HepG2 (cell line): ENCODE data around the gene NR2F6. TPM values are rescaled to one million over a fixed set of nuclear protein-coding genes. Genes with fewer than 3 reads are reported as not detected.

Experiments
- MXI1 ChIP-seq: IDR thresholded peaks from 3 replicates; pipeline ENCODE4 v1.6.1; 2012; ENCODE audit warnings: low read depth, low read length, inconsistent platforms, borderline replicate concordance
- NBN ChIP-seq: fragments of 450-650 bp; conservative IDR thresholded peaks from 2 replicates; pipeline ENCODE4 v1.6.1; 2017
- NFYB ChIP-seq: sonication (generic); formaldehyde crosslinking; IDR thresholded peaks from 2 replicates; pipeline ENCODE4 v1.4.0; 2020; ENCODE audit warnings: missing genetic modification reagents
- POLR2A ChIP-seq, 2 experiments: IDR thresholded peaks; 2 replicates each; pipeline ENCODE4 v1.6.1; 2011; ENCODE audit warnings: low read depth in 2 of 2, low read length in 2 of 2, mild to moderate bottlenecking in 1 of 2, moderate library complexity in 1 of 2; ENCODE audit not compliant: insufficient read depth in 1 of 2
- RXRB ChIP-seq: IDR thresholded peaks from 2 replicates; pipeline ENCODE4 v1.6.1; 2016; ENCODE audit warnings: borderline replicate concordance, missing genetic modification reagents, missing compliant biosample characterization
- SALL1 ChIP-seq: sonication (generic); formaldehyde crosslinking; IDR thresholded peaks from 2 replicates; pipeline ENCODE4 v1.8.0; 2022; ENCODE audit warnings: mild to moderate bottlenecking, missing genetic modification reagents
- SMARCC2 ChIP-seq: fragments of 450-650 bp; IDR thresholded peaks from 2 replicates; pipeline ENCODE4 v1.6.1; 2017; ENCODE audit warnings: antibody characterized with exemption, mild to moderate bottlenecking
- TCF7 ChIP-seq: sonication (generic); IDR thresholded peaks from 2 replicates; pipeline ENCODE4 v1.6.1; 2016; ENCODE audit warnings: antibody characterized with exemption, low read depth
- THAP7 ChIP-seq: sonication (generic); formaldehyde crosslinking; IDR thresholded peaks from 2 replicates; pipeline ENCODE4 v1.8.1; 2023; ENCODE audit warnings: mild to moderate bottlenecking, missing genetic modification reagents
- TRIM22 ChIP-seq: fragments of 450-650 bp; IDR thresholded peaks from 2 replicates; pipeline ENCODE4 v1.6.1; 2017
- XBP1 ChIP-seq: sonication (generic); formaldehyde crosslinking; IDR thresholded peaks from 2 replicates; pipeline ENCODE4 v1.5.0; 2020; ENCODE audit warnings: missing genetic modification reagents
- YY1 ChIP-seq: IDR thresholded peaks from 2 replicates; pipeline ENCODE4 v1.6.1; 2011; ENCODE audit warnings: low read length, low read depth, moderate library complexity, mild to moderate bottlenecking; ENCODE audit not compliant: insufficient read depth, insufficient replicate concordance
- ZNF205 ChIP-seq: IDR thresholded peaks from 2 replicates; pipeline ENCODE4 v1.6.1; 2018; ENCODE audit warnings: missing biosample characterization, missing genetic modification reagents
- ZNF501 ChIP-seq: sonication (generic); formaldehyde crosslinking; IDR thresholded peaks from 2 replicates; pipeline ENCODE4 v1.5.1; 2020; ENCODE audit warnings: mild to moderate bottlenecking, moderate library complexity, missing genetic modification reagents
- ZSCAN30 ChIP-seq: sonication (generic); formaldehyde crosslinking; IDR thresholded peaks from 2 replicates; pipeline ENCODE4 v1.5.0; 2020; ENCODE audit warnings: mild to moderate bottlenecking, missing genetic modification reagents
- ZSCAN31 ChIP-seq: sonication (generic); formaldehyde crosslinking; IDR thresholded peaks from 2 replicates; pipeline ENCODE4 v1.5.0; 2020; ENCODE audit warnings: low read depth, mild to moderate bottlenecking, missing genetic modification reagents
- polyA plus RNA-seq, 8 experiments: library from polyadenylated mRNA; depleted of rRNA in 3 of 8; stranded (reverse) in 7 of 8; unstranded in 1 of 8; fragments of >200 nt; fragmentation: Illumina TruSeq in 4 of 8; extraction: Trizol in 4 of 8; gene quantifications; 2 replicates each; pipeline versions ENCODE4 v1.2.1 to v1.2.3, GENCODE V29; 2011 to 2016; ENCODE audit warnings: low read depth in 4 of 8, missing spikeins in 1 of 8, mixed read lengths in 1 of 8; ENCODE audit not compliant: insufficient read depth in 1 of 8
- total RNA-seq, 5 experiments: library from RNA; depleted of rRNA; stranded (reverse); fragments of >200 nt; fragmentation: Illumina TruSeq; extraction: Trizol; gene quantifications; 2 replicates each; pipeline ENCODE4 v1.2.3, GENCODE V29; 2016; ENCODE audit warnings: low read depth in 1 of 5
- TF ChIP-seq, protein P1 (sequence below), 2 experiments: sonication (generic) in 1 of 2; formaldehyde crosslinking in 1 of 2; IDR thresholded peaks; 2 replicates each; pipeline versions ENCODE4 v1.5.1 to v1.6.1; 2011 to 2020; ENCODE audit warnings: borderline replicate concordance in 1 of 2, low read depth in 1 of 2, low read length in 1 of 2, mild to moderate bottlenecking in 1 of 2, missing genetic modification reagents in 1 of 2, moderate library complexity in 1 of 2
- TF ChIP-seq, protein P2 (sequence below): sonication (generic); formaldehyde crosslinking; IDR thresholded peaks from 2 replicates; pipeline ENCODE4 v1.5.1; 2020; ENCODE audit warnings: mild to moderate bottlenecking, missing genetic modification reagents, moderate library complexity
- TF ChIP-seq, protein P3 (sequence below): conservative IDR thresholded peaks from 2 replicates; pipeline ENCODE4 v1.6.1; 2018; ENCODE audit warnings: missing genetic modification reagents

The NR2F6 gene
- total and polyA plus RNA-seq, 2 of the 13 experiments (the other 11 are each of a cell fraction or from before 2014, with no cell fraction given): 30.9 to 72.4 TPM

GRCh38 chr19:17266975-17267788 is 21.5 kb upstream of the NR2F6 start, which contains the start of gene BABAM1 (continued):
- TF ChIP-seq, protein P1, sequence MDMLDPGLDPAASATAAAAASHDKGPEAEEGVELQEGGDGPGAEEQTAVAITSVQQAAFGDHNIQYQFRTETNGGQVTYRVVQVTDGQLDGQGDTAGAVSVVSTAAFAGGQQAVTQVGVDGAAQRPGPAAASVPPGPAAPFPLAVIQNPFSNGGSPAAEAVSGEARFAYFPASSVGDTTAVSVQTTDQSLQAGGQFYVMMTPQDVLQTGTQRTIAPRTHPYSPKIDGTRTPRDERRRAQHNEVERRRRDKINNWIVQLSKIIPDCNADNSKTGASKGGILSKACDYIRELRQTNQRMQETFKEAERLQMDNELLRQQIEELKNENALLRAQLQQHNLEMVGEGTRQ (IDR thresholded peaks at IDR 0.05; ENCODE audit: low read depth, low read length): no peak
- TF ChIP-seq, protein P1 (CRISPR knock-in tag; IDR thresholded peaks at IDR 0.05; ENCODE audit: borderline replicate concordance): peak; percentile 18; the same call in 1 of the 2 replicates
- TF ChIP-seq THAP7 (CRISPR knock-in tag) (0 out of 2 replicates have a peak, but pooled peaks have one; percentile 54), YY1 (peak; percentile 98), MXI1 (peak; percentile 57; the same call in 1 of the 3 replicates), POLR2A (IDR thresholded peaks at IDR 0.05; ENCODE audit: insufficient read depth in 1 of 2, low read depth in 2 of 2, low read length in 2 of 2) (peak; percentile 65 to 82), SALL1 (peak; percentile 41), ZSCAN31 (CRISPR knock-in tag) (0 out of 2 replicates have a peak, but pooled peaks have one; percentile 63), RXRB (CRISPR knock-in tag) (peak; percentile 45; the same call in 1 of the 2 replicates), SMARCC2 (no peak), NFYB (CRISPR knock-in tag) (peak; percentile 90), TRIM22 (no peak), ZNF501 (CRISPR knock-in tag) (peak; percentile 79), TCF7 (no peak), ZSCAN30 (no peak), XBP1 (CRISPR knock-in tag) (no peak), ZNF205 (CRISPR knock-in tag) (0 out of 2 replicates have a peak, but pooled peaks have one; percentile 33), NBN (no peak)
- TF ChIP-seq, protein P2, sequence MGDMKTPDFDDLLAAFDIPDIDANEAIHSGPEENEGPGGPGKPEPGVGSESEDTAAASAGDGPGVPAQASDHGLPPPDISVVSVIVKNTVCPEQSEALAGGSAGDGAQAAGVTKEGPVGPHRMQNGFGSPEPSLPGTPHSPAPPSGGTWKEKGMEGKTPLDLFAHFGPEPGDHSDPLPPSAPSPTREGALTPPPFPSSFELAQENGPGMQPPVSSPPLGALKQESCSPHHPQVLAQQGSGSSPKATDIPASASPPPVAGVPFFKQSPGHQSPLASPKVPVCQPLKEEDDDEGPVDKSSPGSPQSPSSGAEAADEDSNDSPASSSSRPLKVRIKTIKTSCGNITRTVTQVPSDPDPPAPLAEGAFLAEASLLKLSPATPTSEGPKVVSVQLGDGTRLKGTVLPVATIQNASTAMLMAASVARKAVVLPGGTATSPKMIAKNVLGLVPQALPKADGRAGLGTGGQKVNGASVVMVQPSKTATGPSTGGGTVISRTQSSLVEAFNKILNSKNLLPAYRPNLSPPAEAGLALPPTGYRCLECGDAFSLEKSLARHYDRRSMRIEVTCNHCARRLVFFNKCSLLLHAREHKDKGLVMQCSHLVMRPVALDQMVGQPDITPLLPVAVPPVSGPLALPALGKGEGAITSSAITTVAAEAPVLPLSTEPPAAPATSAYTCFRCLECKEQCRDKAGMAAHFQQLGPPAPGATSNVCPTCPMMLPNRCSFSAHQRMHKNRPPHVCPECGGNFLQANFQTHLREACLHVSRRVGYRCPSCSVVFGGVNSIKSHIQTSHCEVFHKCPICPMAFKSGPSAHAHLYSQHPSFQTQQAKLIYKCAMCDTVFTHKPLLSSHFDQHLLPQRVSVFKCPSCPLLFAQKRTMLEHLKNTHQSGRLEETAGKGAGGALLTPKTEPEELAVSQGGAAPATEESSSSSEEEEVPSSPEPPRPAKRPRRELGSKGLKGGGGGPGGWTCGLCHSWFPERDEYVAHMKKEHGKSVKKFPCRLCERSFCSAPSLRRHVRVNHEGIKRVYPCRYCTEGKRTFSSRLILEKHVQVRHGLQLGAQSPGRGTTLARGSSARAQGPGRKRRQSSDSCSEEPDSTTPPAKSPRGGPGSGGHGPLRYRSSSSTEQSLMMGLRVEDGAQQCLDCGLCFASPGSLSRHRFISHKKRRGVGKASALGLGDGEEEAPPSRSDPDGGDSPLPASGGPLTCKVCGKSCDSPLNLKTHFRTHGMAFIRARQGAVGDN: peak; percentile 47
- TF ChIP-seq, protein P3, sequence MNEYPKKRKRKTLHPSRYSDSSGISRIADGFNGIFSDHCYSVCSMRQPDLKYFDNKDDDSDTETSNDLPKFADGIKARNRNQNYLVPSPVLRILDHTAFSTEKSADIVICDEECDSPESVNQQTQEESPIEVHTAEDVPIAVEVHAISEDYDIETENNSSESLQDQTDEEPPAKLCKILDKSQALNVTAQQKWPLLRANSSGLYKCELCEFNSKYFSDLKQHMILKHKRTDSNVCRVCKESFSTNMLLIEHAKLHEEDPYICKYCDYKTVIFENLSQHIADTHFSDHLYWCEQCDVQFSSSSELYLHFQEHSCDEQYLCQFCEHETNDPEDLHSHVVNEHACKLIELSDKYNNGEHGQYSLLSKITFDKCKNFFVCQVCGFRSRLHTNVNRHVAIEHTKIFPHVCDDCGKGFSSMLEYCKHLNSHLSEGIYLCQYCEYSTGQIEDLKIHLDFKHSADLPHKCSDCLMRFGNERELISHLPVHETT (CRISPR knock-in tag): peak; percentile 44; the same call in 1 of the 2 replicates
